Fibroblast of lung (primary cell): ENCODE measurements around the gene KIAA0319L. TPM values are rescaled to one million over a fixed set of nuclear protein-coding genes. Genes with fewer than 3 reads are reported as not detected.

Experiments
- DNase-seq, 2 donors: peaks; one replicate each; pipeline versions ENCODE4 v3.0.0 to v3.0.0-alpha.2; 2010; ENCODE audit warnings: low read depth in 2 of 2
- H2AFZ ChIP-seq: 2 replicates; pipeline ENCODE4 v1.5.1; 2012; ENCODE audit warnings: low read length, control low read depth, inconsistent platforms
- H3K27ac ChIP-seq: 2 replicates; pipeline ENCODE4 v1.5.1; 2011; ENCODE audit warnings: low read length, control low read depth; ENCODE audit not compliant: insufficient read depth
- H3K27me3 ChIP-seq: 2 replicates; pipeline ENCODE4 v1.5.1; 2011; ENCODE audit warnings: mild to moderate bottlenecking, low read length; ENCODE audit not compliant: control insufficient read depth, insufficient read depth
- H3K36me3 ChIP-seq: 2 replicates; pipeline ENCODE4 v1.5.1; 2011; ENCODE audit warnings: low read length; ENCODE audit not compliant: control insufficient read depth, insufficient read depth
- H3K4me1 ChIP-seq: 2 replicates; pipeline ENCODE4 v1.5.1; 2011; ENCODE audit warnings: low read length; ENCODE audit not compliant: control insufficient read depth, insufficient read depth; ENCODE audit errors: extremely low read depth
- H3K4me2 ChIP-seq: 2 replicates; pipeline ENCODE4 v1.5.1; 2011; ENCODE audit warnings: low read length, control low read depth; ENCODE audit not compliant: insufficient read depth; ENCODE audit errors: extremely low read depth
- H3K4me3 ChIP-seq, 4 experiments: fragments of 200-600 bp in 1 of 4; sonication (generic) in 1 of 4; replicated peaks in 1 of 4; 2 replicates each; pipeline ENCODE4 v1.5.1; 2011 to 2016; ENCODE audit warnings: low read length in 4 of 4, low read depth in 3 of 4, mild to moderate bottlenecking in 3 of 4, control low read depth in 2 of 4, inconsistent platforms in 1 of 4, mixed read lengths in 1 of 4; ENCODE audit not compliant: insufficient read depth in 1 of 4; ENCODE audit errors: control extremely low read depth in 1 of 4
- H3K79me2 ChIP-seq: 2 replicates; pipeline ENCODE4 v1.5.1; 2012; ENCODE audit warnings: mild to moderate bottlenecking, low read length, inconsistent platforms; ENCODE audit not compliant: control insufficient read depth, insufficient read depth
- H3K9ac ChIP-seq: 2 replicates; pipeline ENCODE4 v1.5.1; 2011; ENCODE audit warnings: mild to moderate bottlenecking, low read length, control low read depth; ENCODE audit not compliant: insufficient read depth
- H3K9me3 ChIP-seq: 2 replicates; pipeline ENCODE4 v1.5.1; 2012; ENCODE audit warnings: low read depth, low read length; ENCODE audit not compliant: control insufficient read depth, insufficient read depth
- H4K20me1 ChIP-seq: 2 replicates; pipeline ENCODE4 v1.5.1; 2011; ENCODE audit warnings: low read length; ENCODE audit not compliant: control insufficient read depth, insufficient read depth; ENCODE audit errors: extremely low read depth
- EZH2 ChIP-seq: IDR thresholded peaks from 2 replicates; pipeline ENCODE4 v1.5.1; 2012; ENCODE audit warnings: low read length, control low read depth, mild to moderate bottlenecking; ENCODE audit errors: missing control alignments
- polyA plus RNA-seq, 2 donors: library from polyadenylated mRNA; depleted of rRNA in 1 of 2; stranded (reverse) in 1 of 2; unstranded in 1 of 2; fragments of >200 nt; gene quantifications; 2 replicates each; pipeline ENCODE4 v1.2.1, GENCODE V29; 2011 to 2012; ENCODE audit warnings: missing spikeins in 1 of 2
- total RNA-seq: library from RNA; depleted of rRNA; stranded (reverse); fragments of >200 nt; gene quantifications from 2 replicates; pipeline ENCODE4 v1.2.1, GENCODE V29; 2014
- TF ChIP-seq, protein P1 (sequence below), 2 donors: IDR thresholded peaks in 1 of 2; conservative IDR thresholded peaks in 1 of 2; 1 replicate in 1 of 2; 2 replicates in 1 of 2; pipeline ENCODE4 v1.5.1; 2011 to 2012; ENCODE audit warnings: low read length in 2 of 2, control low read depth in 1 of 2, inconsistent platforms in 1 of 2, low read depth in 1 of 2, mild to moderate bottlenecking in 1 of 2

KIAA0319L gene
- total and polyA plus RNA-seq, 2 donors (not counting 1 experiment from before 2014, with no cell fraction given), result 65.4 to 66.1 TPM

GRCh38 chr1:35406103-35406502 lies 151.1 kb downstream of the KIAA0319L start:
- Histone ChIP-seq H3K4me3 (no peak overlapping the region), H3K79me2 (no peaks in the 10 kb centered on the region), H3K4me2 (no peak overlapping the region), H3K9me3 (no peaks in the 10 kb centered on the region), H2AFZ (no peak overlapping the region), H3K27me3 (no peaks in the 10 kb centered on the region), H3K4me1 (no peaks in the 10 kb centered on the region), H4K20me1 (no peaks in the 10 kb centered on the region), H3K27ac (no peak overlapping the region), H3K36me3 (peaks cover 3% of the 10 kb centered on the region), H3K9ac (no peak overlapping the region)
- TF ChIP-seq EZH2, result no peak
- TF ChIP-seq, protein P1, sequence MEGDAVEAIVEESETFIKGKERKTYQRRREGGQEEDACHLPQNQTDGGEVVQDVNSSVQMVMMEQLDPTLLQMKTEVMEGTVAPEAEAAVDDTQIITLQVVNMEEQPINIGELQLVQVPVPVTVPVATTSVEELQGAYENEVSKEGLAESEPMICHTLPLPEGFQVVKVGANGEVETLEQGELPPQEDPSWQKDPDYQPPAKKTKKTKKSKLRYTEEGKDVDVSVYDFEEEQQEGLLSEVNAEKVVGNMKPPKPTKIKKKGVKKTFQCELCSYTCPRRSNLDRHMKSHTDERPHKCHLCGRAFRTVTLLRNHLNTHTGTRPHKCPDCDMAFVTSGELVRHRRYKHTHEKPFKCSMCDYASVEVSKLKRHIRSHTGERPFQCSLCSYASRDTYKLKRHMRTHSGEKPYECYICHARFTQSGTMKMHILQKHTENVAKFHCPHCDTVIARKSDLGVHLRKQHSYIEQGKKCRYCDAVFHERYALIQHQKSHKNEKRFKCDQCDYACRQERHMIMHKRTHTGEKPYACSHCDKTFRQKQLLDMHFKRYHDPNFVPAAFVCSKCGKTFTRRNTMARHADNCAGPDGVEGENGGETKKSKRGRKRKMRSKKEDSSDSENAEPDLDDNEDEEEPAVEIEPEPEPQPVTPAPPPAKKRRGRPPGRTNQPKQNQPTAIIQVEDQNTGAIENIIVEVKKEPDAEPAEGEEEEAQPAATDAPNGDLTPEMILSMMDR (conservative IDR thresholded peaks at IDR 0.05 in 1 of 2, IDR thresholded peaks at IDR 0.05 in 1 of 2; ENCODE audit: low read depth in 1 of 2, low read length in 2 of 2), result no peak
- DNase-seq, result no peak

DNA sequence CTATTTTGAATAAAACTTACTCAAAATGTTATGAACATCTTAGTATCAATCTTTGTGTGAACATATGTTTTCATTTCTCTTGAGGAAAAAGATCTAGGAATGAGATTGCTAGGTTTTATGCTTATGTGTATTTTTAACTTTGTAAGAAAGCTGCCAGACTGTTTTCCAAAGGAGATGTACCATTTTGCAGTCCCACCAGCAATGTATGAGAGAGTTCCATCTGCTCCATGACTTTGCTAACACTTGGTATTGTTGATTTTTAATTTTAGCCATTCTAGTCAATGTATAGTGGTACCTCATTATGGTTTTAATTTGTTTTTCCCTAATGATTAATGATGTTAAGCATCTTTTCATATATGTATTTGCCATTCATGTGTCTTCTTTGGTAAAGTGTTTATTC lies 156.2 kb downstream of the KIAA0319L start:
- Histone ChIP-seq H3K4me2 (no peak overlapping the region), H3K36me3 (peaks cover 5% of the 10 kb centered on the region), H3K4me3 (no peak overlapping the region), H3K9me3 (no peaks in the 10 kb centered on the region), H3K27ac (no peak overlapping the region), H3K27me3 (no peaks in the 10 kb centered on the region), H2AFZ (no peak overlapping the region), H4K20me1 (no peaks in the 10 kb centered on the region), H3K4me1 (no peaks in the 10 kb centered on the region), H3K79me2 (no peaks in the 10 kb centered on the region), H3K9ac (no peak overlapping the region)
- no peak for TF ChIP-seq EZH2
- TF ChIP-seq, protein P1 (conservative IDR thresholded peaks at IDR 0.05 in 1 of 2, IDR thresholded peaks at IDR 0.05 in 1 of 2; ENCODE audit: low read depth in 1 of 2, low read length in 2 of 2), result no peak
- no peak for DNase-seq

- no peak overlapping the region for H3K4me2 ChIP-seq
- no peaks in the 10 kb centered on the region for H4K20me1 ChIP-seq
- DNase-seq, result no peak
- no peak overlapping the region for H3K4me3 ChIP-seq
- H3K79me2 ChIP-seq, result no peaks in the 10 kb centered on the region
- no peak overlapping the region for H3K9ac ChIP-seq
- H3K36me3 ChIP-seq, result peaks cover 5% of the 10 kb centered on the region
- H3K9me3 ChIP-seq, result no peaks in the 10 kb centered on the region
- TF ChIP-seq EZH2, result no peak
- TF ChIP-seq, protein P1 (conservative IDR thresholded peaks at IDR 0.05 in 1 of 2, IDR thresholded peaks at IDR 0.05 in 1 of 2; ENCODE audit: low read depth in 1 of 2, low read length in 2 of 2), result no peak
- H3K27ac ChIP-seq, result no peak overlapping the region
- no peaks in the 10 kb centered on the region for H3K27me3 ChIP-seq
- H3K4me1 ChIP-seq, result no peaks in the 10 kb centered on the region
- no peak overlapping the region for H2AFZ ChIP-seq
Measured at GRCh38 chr1:35398739-35399138, 158.5 kb downstream of the KIAA0319L start.
